IMR-90 (cell line): ENCODE results near the gene RTN3. TPM values are rescaled to one million over a fixed set of nuclear protein-coding genes. Genes with fewer than 3 reads are reported as not detected.

ENCODE experiments used
- ATAC-seq: fragments of 200-7000 bp; cut with Tn5 transposase; 2 replicates; pipeline ENCODE4 v1.9.1; 2020; ENCODE audit warnings: low read depth, mild to moderate bottlenecking, moderate library complexity
- BruUV-seq: library from RNA; stranded (reverse); fragments of 400-500 nt; replicated peaks from 2 replicates; lab custom pipeline; 2021; lab: Mats Ljungman, UMichigan
- CTCF ChIA-PET: fragments of 300-600 bp; formaldehyde crosslinking; extraction: SDS; loops from one replicate; lab custom pipeline; 2021; ENCODE audit warnings: antibody characterized with exemption; lab: Yijun Ruan, JAX
- POLR2A ChIA-PET: fragments of 300-600 bp; sonication (Branson Sonifier 250); formaldehyde crosslinking; loops from one replicate; lab custom pipeline; 2022; ENCODE audit warnings: antibody characterized with exemption; ENCODE audit not compliant: unreplicated experiment; lab: Charles Lee
- DNase-seq: peaks from one replicate; pipeline ENCODE4 v3.0.0; 2013
- H2AFZ ChIP-seq: replicated peaks from 2 replicates; pipeline ENCODE3; 2013; ENCODE audit warnings: low read length, mild to moderate bottlenecking; ENCODE audit not compliant: poor library complexity
- H2AK5ac ChIP-seq: 2 replicates; pipeline ENCODE4 v1.6.1; 2013; ENCODE audit warnings: low read depth, low read length, inconsistent platforms
- H2AK9ac ChIP-seq: replicated peaks from 2 replicates; pipeline ENCODE3; 2013; ENCODE audit warnings: mild to moderate bottlenecking, low read depth, low read length, moderate library complexity; ENCODE audit not compliant: poor library complexity
- H2BK120ac ChIP-seq: 2 replicates; pipeline ENCODE4 v1.6.1; 2013; ENCODE audit warnings: low read depth, low read length, inconsistent platforms
- H2BK15ac ChIP-seq: 3 replicates; pipeline ENCODE4 v1.6.1; 2013; ENCODE audit warnings: low read depth, low read length, inconsistent platforms
- H2BK20ac ChIP-seq: 2 replicates; pipeline ENCODE4 v1.6.1; 2013; ENCODE audit warnings: low read depth, mild to moderate bottlenecking, inconsistent platforms, low read length, moderate library complexity
- H2BK5ac ChIP-seq: 2 replicates; pipeline ENCODE4 v1.6.1; 2013; ENCODE audit warnings: mild to moderate bottlenecking, low read depth, low read length, inconsistent platforms; ENCODE audit not compliant: poor library complexity, severe bottlenecking
- H3K14ac ChIP-seq: replicated peaks from 2 replicates; pipeline ENCODE4 v1.6.1; 2013; ENCODE audit warnings: low read depth, low read length, inconsistent platforms
- H3K18ac ChIP-seq: 2 replicates; pipeline ENCODE4 v1.6.1; 2013; ENCODE audit warnings: low read depth, low read length, control low read depth
- H3K23ac ChIP-seq: 2 replicates; pipeline ENCODE4 v1.6.1; 2013; ENCODE audit warnings: low read depth, low read length, inconsistent platforms
- H3K27ac ChIP-seq: 2 replicates; pipeline ENCODE4 v1.5.1; 2013; ENCODE audit warnings: mild to moderate bottlenecking, control low read depth, low read length; ENCODE audit not compliant: insufficient read depth
- H3K27me3 ChIP-seq: 2 replicates; pipeline ENCODE4 v1.6.1; 2013; ENCODE audit warnings: low read length; ENCODE audit not compliant: control insufficient read depth, insufficient read depth
- H3K36me3 ChIP-seq: 2 replicates; pipeline ENCODE4 v1.6.1; 2013; ENCODE audit warnings: low read length, mixed read lengths; ENCODE audit not compliant: control insufficient read depth, insufficient read depth
- H3K4ac ChIP-seq: 2 replicates; pipeline ENCODE4 v1.6.1; 2013; ENCODE audit warnings: low read depth, low read length, inconsistent platforms
- H3K4me1 ChIP-seq: 2 replicates; pipeline ENCODE4 v1.6.1; 2013; ENCODE audit warnings: low read length, mixed read lengths; ENCODE audit not compliant: control insufficient read depth, insufficient read depth
- H3K4me2 ChIP-seq: 2 replicates; pipeline ENCODE4 v1.6.1; 2013; ENCODE audit warnings: low read depth, mild to moderate bottlenecking, control low read depth, low read length, moderate library complexity
- H3K4me3 ChIP-seq: 2 replicates; pipeline ENCODE4 v1.5.1; 2013; ENCODE audit warnings: low read depth, mild to moderate bottlenecking, control low read depth, low read length, moderate library complexity; ENCODE audit not compliant: insufficient read depth
- H3K56ac ChIP-seq: 2 replicates; pipeline ENCODE4 v1.6.1; 2013; ENCODE audit warnings: low read length, inconsistent platforms; ENCODE audit not compliant: insufficient read depth; ENCODE audit errors: extremely low read depth
- H3K79me1 ChIP-seq, 2 experiments: 2 replicates each; pipeline ENCODE4 v1.6.1; 2013; ENCODE audit warnings: low read length in 2 of 2, inconsistent platforms in 1 of 2, low read depth in 1 of 2
- H3K9ac ChIP-seq: 2 replicates; pipeline ENCODE4 v1.6.1; 2013; ENCODE audit warnings: low read depth, low read length, control low read depth
- H3K9me1 ChIP-seq: 2 replicates; pipeline ENCODE4 v1.6.1; 2013; ENCODE audit warnings: low read length, inconsistent platforms; ENCODE audit not compliant: insufficient read depth
- H3K9me3 ChIP-seq: 2 replicates; pipeline ENCODE4 v1.6.1; 2013; ENCODE audit warnings: low read length; ENCODE audit not compliant: control insufficient read depth, insufficient read depth
- H4K20me1 ChIP-seq: 2 replicates; pipeline ENCODE4 v1.6.1; 2013; ENCODE audit warnings: low read length, inconsistent platforms; ENCODE audit not compliant: insufficient read depth
- H4K5ac ChIP-seq: 2 replicates; pipeline ENCODE4 v1.6.1; 2013; ENCODE audit warnings: mild to moderate bottlenecking, low read depth, low read length, control low read depth
- H4K8ac ChIP-seq, 2 experiments: 2 replicates each; pipeline ENCODE4 v1.6.1; 2013; ENCODE audit warnings: low read depth in 2 of 2, low read length in 2 of 2, control low read depth in 1 of 2, inconsistent platforms in 1 of 2
- H4K91ac ChIP-seq: 2 replicates; pipeline ENCODE4 v1.6.1; 2013; ENCODE audit warnings: low read depth, low read length, inconsistent platforms; ENCODE audit not compliant: insufficient read depth
- MAFK ChIP-seq: IDR thresholded peaks from 2 replicates; pipeline ENCODE4 v1.6.1; 2012; ENCODE audit warnings: low read depth, low read length, improper control_type of control experiment
- POLR2A ChIP-seq: IDR thresholded peaks from 2 replicates; pipeline ENCODE4 v1.6.1; 2012; ENCODE audit warnings: mild to moderate bottlenecking, low read depth, low read length
- RCOR1 ChIP-seq: IDR thresholded peaks from 2 replicates; pipeline ENCODE4 v1.6.1; 2012; ENCODE audit warnings: mild to moderate bottlenecking, low read length, improper control_type of control experiment; ENCODE audit not compliant: insufficient replicate concordance
- RFX5 ChIP-seq: IDR thresholded peaks from 2 replicates; pipeline ENCODE4 v1.8.0; 2012; ENCODE audit warnings: low read depth, mild to moderate bottlenecking, low read length, moderate library complexity
- WGBS, 2 experiments: methylation state at CpG; one replicate each; pipeline versions ENCODE4 v1.1.5 to v1.1.7; 2013; ENCODE audit warnings: missing lambda C conversion rate in 2 of 2; ENCODE audit not compliant: insufficient read length in 1 of 2; ENCODE audit errors: extremely low coverage in 2 of 2; 5-methylcytosine and 5-hydroxymethylcytosine counted together
- dilution Hi-C: fragments of 300-500 bp; cut with HindIII; formaldehyde crosslinking; loops from one replicate; pipeline ENCODE4 v1.14.3; 2018; ENCODE audit warnings: low sequenced_read_pairs; ENCODE audit not compliant: unreplicated experiment
- in situ Hi-C: fragments of 300-500 bp; cut with MboI; formaldehyde crosslinking; loops from 3 replicates; pipeline ENCODE4 v1.14.3; 2019; ENCODE audit warnings: low sequenced_read_pairs, inconsistent platforms, mixed read lengths
- intact Hi-C: fragments of 100-400 bp; cut with micrococcal nuclease; formaldehyde crosslinking; loops from 2 replicates; pipeline ENCODE4 v1.10.0; 2022
- polyA plus RNA-seq, 3 experiments: library from polyadenylated mRNA; depleted of rRNA; stranded (reverse); fragments of >200 nt; gene quantifications; 2 replicates each; pipeline ENCODE4 v1.2.3, GENCODE V29; 2012; ENCODE audit warnings: low replicate concordance in 1 of 3
- total RNA-seq: library from RNA; depleted of rRNA; stranded (reverse); fragments of >200 nt; gene quantifications from 2 replicates; pipeline ENCODE4 v1.2.3, GENCODE V29; 2012

Gene RTN3
- total and polyA plus RNA-seq, 2 of the 4 experiments (the other 2 are of a cell fraction) = 31.2 to 64.6 TPM

- H4K20me1 ChIP-seq = peaks cover 11% of the 10 kb centered on the region; the same call in 1 of the 2 replicates
- no peak overlapping the region for H2AK5ac ChIP-seq
- no peak overlapping the region for H3K4ac ChIP-seq
- no peak overlapping the region for H3K4me2 ChIP-seq
- no peak overlapping the region for H2BK120ac ChIP-seq
- no peak overlapping the region for H3K23ac ChIP-seq
- no peak overlapping the region for H3K56ac ChIP-seq
- no peak overlapping the region for H4K8ac ChIP-seq
- no peak overlapping the region for H2AFZ ChIP-seq
- H3K36me3 ChIP-seq = no peaks in the 10 kb centered on the region
- ATAC-seq = no peak
- H3K4me1 ChIP-seq = no peaks in the 10 kb centered on the region
- H3K9ac ChIP-seq = no peak overlapping the region
- no peak for DNase-seq
- H3K79me1 ChIP-seq = peaks cover 26 to 52% of the 10 kb centered on the region in 2 experiments
- H4K91ac ChIP-seq = no peak overlapping the region
- H3K9me1 ChIP-seq = peaks cover 3% of the 10 kb centered on the region
- H2AK9ac ChIP-seq = no peak overlapping the region
- no peak overlapping the region for H2BK20ac ChIP-seq
- no peak overlapping the region for H2BK5ac ChIP-seq
- H3K27ac ChIP-seq = no peak overlapping the region
- POLR2A ChIA-PET = interaction anchor here (0.6 kb wide), 1 partner anchor 17 kb away, joined by 3 read pairs; no protein-coding TSS in a partner anchor
- H3K27me3 ChIP-seq = no peaks in the 10 kb centered on the region
- CTCF ChIA-PET = no interaction called here
- H3K14ac ChIP-seq = no peak overlapping the region
- in situ Hi-C loops (no loop called here), intact Hi-C loops (no loop called here), dilution Hi-C loops (no loop called here)
- H3K18ac ChIP-seq = no peak overlapping the region
- H3K4me3 ChIP-seq = no peak overlapping the region
- no peaks in the 10 kb centered on the region for H3K9me3 ChIP-seq
- WGBS, 2 experiments = 29% methylated on average over 1 of the region's 11 CpGs; no CpG with 5 or more reads in 1 of the 2 experiments
- H4K5ac ChIP-seq = no peak overlapping the region
- BruUV-seq = no TSS peak
- no peak overlapping the region for H2BK15ac ChIP-seq
- TF ChIP-seq RCOR1 (no peak), MAFK (no peak), POLR2A (no peak), RFX5 (no peak)
These were observed 17.9 kb downstream of the RTN3 start for GRCh38 chr11:63698976-63699733.
